Caco-2 (cell line): ENCODE measurements around the gene GPC6. TPM values are rescaled to one million over a fixed set of nuclear protein-coding genes. Genes with fewer than 3 reads are reported as not detected.

Experiments used
- BruUV-seq: library from RNA; stranded (reverse); fragments of 400-500 nt; replicated peaks from 2 replicates; lab custom pipeline; 2021; lab: Mats Ljungman, UMichigan
- CTCF ChIA-PET: fragments of 300-600 bp; sonication (Branson Sonifier 250); formaldehyde crosslinking; loops from one replicate; lab custom pipeline; 2022; ENCODE audit warnings: antibody characterized with exemption; lab: Charles Lee
- POLR2A ChIA-PET: fragments of 300-600 bp; sonication (Branson Sonifier 250); formaldehyde crosslinking; loops from one replicate; lab custom pipeline; 2022; ENCODE audit warnings: antibody characterized with exemption; lab: Charles Lee
- DNase-seq, 2 experiments: peaks; one replicate each; pipeline versions ENCODE4 v3.0.0 to v3.0.0-alpha.2; 2020 to 2022
- H3K27me3 ChIP-seq: replicated peaks from 2 replicates; pipeline ENCODE4 v1.6.0; 2011; ENCODE audit warnings: low read length; ENCODE audit not compliant: control insufficient read depth, insufficient read depth
- H3K36me3 ChIP-seq: 2 replicates; pipeline ENCODE4 v1.5.1; 2011; ENCODE audit warnings: low read length; ENCODE audit not compliant: control insufficient read depth, insufficient read depth
- H3K4me1 ChIP-seq: fragments of 250-450 bp; sonication (Bioruptor Pico); 2 replicates; pipeline ENCODE4 v1.5.1; 2020; ENCODE audit warnings: mild to moderate bottlenecking
- H3K4me3 ChIP-seq: 2 replicates; pipeline ENCODE4 v1.5.1; 2011; ENCODE audit warnings: low read depth, mild to moderate bottlenecking, control low read depth, low read length
- H3K9me3 ChIP-seq: fragments of 250-450 bp; sonication (Bioruptor Pico); 2 replicates; pipeline ENCODE4 v1.5.1; 2020; ENCODE audit warnings: mild to moderate bottlenecking, moderate library complexity
- H3K27ac Mint-ChIP-seq: one replicate; pipeline ENCODE4 v1.8.0; 2022; ENCODE audit warnings: mixed read lengths; ENCODE audit not compliant: unreplicated experiment
- H3K27me3 Mint-ChIP-seq: one replicate; pipeline ENCODE4 v1.8.0; 2022; ENCODE audit warnings: mixed read lengths; ENCODE audit not compliant: insufficient read depth, unreplicated experiment
- H3K36me3 Mint-ChIP-seq: one replicate; pipeline ENCODE4 v1.8.0; 2022; ENCODE audit warnings: mild to moderate bottlenecking, mixed read lengths; ENCODE audit not compliant: insufficient read depth, unreplicated experiment
- H3K4me1 Mint-ChIP-seq: one replicate; pipeline ENCODE4 v1.8.0; 2022; ENCODE audit warnings: low read depth, mixed read lengths; ENCODE audit not compliant: unreplicated experiment
- H3K4me3 Mint-ChIP-seq: one replicate; pipeline ENCODE4 v1.8.0; 2022; ENCODE audit warnings: mild to moderate bottlenecking, moderate library complexity, mixed read lengths; ENCODE audit not compliant: unreplicated experiment
- H3K9me3 Mint-ChIP-seq: one replicate; pipeline ENCODE4 v1.8.0; 2022; ENCODE audit warnings: mixed read lengths; ENCODE audit not compliant: unreplicated experiment
- CTCF ChIP-seq, 2 experiments: fragments of 200-600 bp in 1 of 2; IDR thresholded peaks; 1 replicate in 1 of 2; 2 replicates in 1 of 2; pipeline versions ENCODE4 v1.5.1 to v1.8.0; 2011 to 2022; ENCODE audit warnings: antibody characterized with exemption in 1 of 2, control low read depth in 1 of 2, inconsistent platforms in 1 of 2, low read depth in 1 of 2, low read length in 1 of 2, mild to moderate bottlenecking in 1 of 2, moderate library complexity in 1 of 2; ENCODE audit not compliant: insufficient read depth in 1 of 2, severe bottlenecking in 1 of 2, unreplicated experiment in 1 of 2
- intact Hi-C: fragments of 100-400 bp; cut with micrococcal nuclease; formaldehyde crosslinking; loops from one replicate; pipeline ENCODE4 v1.10.0; 2022; ENCODE audit not compliant: unreplicated experiment
- total RNA-seq: library from RNA; stranded (reverse); gene quantifications from 2 replicates; pipeline ENCODE4 v1.2.3, GENCODE V29; 2022

The GPC6 gene
- total RNA-seq, 1 experiment from 2014 or later = 0.16 TPM

GRCh38 chr13:93455861-93456260 lies 229.3 kb downstream of the GPC6 start:
- Mint-ChIP-seq H3K36me3 (no peaks in the 10 kb centered on the region), H3K9me3 (no peaks in the 10 kb centered on the region), H3K4me3 (no peak overlapping the region), H3K4me1 (no peaks in the 10 kb centered on the region), H3K27me3 (peaks cover 4% of the 10 kb centered on the region), H3K27ac (no peak overlapping the region)
- Histone ChIP-seq H3K9me3 (no peaks in the 10 kb centered on the region), H3K4me1 (no peaks in the 10 kb centered on the region), H3K4me3 (no peak overlapping the region), H3K27me3 (no peaks in the 10 kb centered on the region), H3K36me3 (no peaks in the 10 kb centered on the region)
- no peak for TF ChIP-seq CTCF (IDR thresholded peaks at IDR 0.05; ENCODE audit: insufficient read depth in 1 of 2, low read depth in 1 of 2, low read length in 1 of 2, severe bottlenecking in 1 of 2, unreplicated experiment in 1 of 2)
- CTCF ChIA-PET = no interaction called here
- intact Hi-C loops = no loop called here
- POLR2A ChIA-PET = no interaction called here
- no TSS peak for BruUV-seq
- no peak for DNase-seq

- H3K4me1 Mint-ChIP-seq = no peaks in the 10 kb centered on the region
- H3K27ac Mint-ChIP-seq = no peak overlapping the region
- Histone ChIP-seq H3K4me1 (no peaks in the 10 kb centered on the region), H3K9me3 (no peaks in the 10 kb centered on the region), H3K4me3 (no peak overlapping the region), H3K36me3 (no peaks in the 10 kb centered on the region), H3K27me3 (no peaks in the 10 kb centered on the region)
- TF ChIP-seq CTCF (IDR thresholded peaks at IDR 0.05; ENCODE audit: insufficient read depth in 1 of 2, low read depth in 1 of 2, low read length in 1 of 2, severe bottlenecking in 1 of 2, unreplicated experiment in 1 of 2) = no peak
- BruUV-seq = no TSS peak
- intact Hi-C loops = no loop called here
- POLR2A ChIA-PET = no interaction called here
- H3K4me3 Mint-ChIP-seq = no peak overlapping the region
- peaks cover 7% of the 10 kb centered on the region for H3K27me3 Mint-ChIP-seq
- no peaks in the 10 kb centered on the region for H3K36me3 Mint-ChIP-seq
- CTCF ChIA-PET = no interaction called here
- no peak for DNase-seq
- H3K9me3 Mint-ChIP-seq = no peaks in the 10 kb centered on the region
Measured at GRCh38 chr13:93460005-93460404, 233.4 kb downstream of the GPC6 start.

GRCh38 chr13:93462151-93462550 lies 235.5 kb downstream of the GPC6 start:
- Histone ChIP-seq H3K9me3 (no peaks in the 10 kb centered on the region), H3K4me3 (no peak overlapping the region), H3K27me3 (no peaks in the 10 kb centered on the region), H3K4me1 (no peaks in the 10 kb centered on the region), H3K36me3 (no peaks in the 10 kb centered on the region)
- Mint-ChIP-seq H3K4me1 (no peaks in the 10 kb centered on the region), H3K27ac (no peak overlapping the region), H3K27me3 (peaks cover 4% of the 10 kb centered on the region), H3K9me3 (no peaks in the 10 kb centered on the region), H3K4me3 (no peak overlapping the region), H3K36me3 (no peaks in the 10 kb centered on the region)
- POLR2A ChIA-PET = no interaction called here
- CTCF ChIA-PET = no interaction called here
- intact Hi-C loops = no loop called here
- no TSS peak for BruUV-seq
- no peak for TF ChIP-seq CTCF (IDR thresholded peaks at IDR 0.05; ENCODE audit: insufficient read depth in 1 of 2, low read depth in 1 of 2, low read length in 1 of 2, severe bottlenecking in 1 of 2, unreplicated experiment in 1 of 2)
- no peak for DNase-seq
